H9 (cell line): ENCODE measurements around the gene GABRR3. TPM values are rescaled to one million over a fixed set of nuclear protein-coding genes. Genes with fewer than 3 reads are reported as not detected.

Experiments
- DNase-seq: peaks from one replicate; pipeline ENCODE4 v3.0.0-alpha.2; 2017
- H2AFZ ChIP-seq: one replicate; pipeline ENCODE4 v1.6.1; 2013; ENCODE audit warnings: mild to moderate bottlenecking, low read length, control low read depth, moderate library complexity
- H2AK5ac ChIP-seq: 2 replicates; pipeline ENCODE4 v1.6.1; 2013; ENCODE audit warnings: low read length, control low read depth, mixed read lengths; ENCODE audit not compliant: insufficient read length
- H2BK120ac ChIP-seq: one replicate; pipeline ENCODE4 v1.6.1; 2013; ENCODE audit warnings: low read depth, mild to moderate bottlenecking, low read length, control low read depth, inconsistent platforms; ENCODE audit not compliant: poor library complexity, severe bottlenecking
- H2BK12ac ChIP-seq: 2 replicates; pipeline ENCODE4 v1.6.1; 2013; ENCODE audit warnings: low read length, control low read depth, mixed read lengths, low read depth; ENCODE audit not compliant: insufficient read length
- H2BK15ac ChIP-seq: 2 replicates; pipeline ENCODE4 v1.6.1; 2013; ENCODE audit warnings: low read depth, low read length, control low read depth
- H2BK20ac ChIP-seq: one replicate; pipeline ENCODE4 v1.6.1; 2013; ENCODE audit warnings: low read depth, mild to moderate bottlenecking, low read length, control low read depth, inconsistent platforms; ENCODE audit not compliant: poor library complexity, severe bottlenecking
- H2BK5ac ChIP-seq: 2 replicates; pipeline ENCODE4 v1.6.1; 2013; ENCODE audit warnings: low read length, control low read depth, mixed read lengths; ENCODE audit not compliant: insufficient read length
- H3K14ac ChIP-seq: 2 replicates; pipeline ENCODE4 v1.6.1; 2013; ENCODE audit warnings: low read length, control low read depth; ENCODE audit not compliant: insufficient read depth
- H3K18ac ChIP-seq: 2 replicates; pipeline ENCODE4 v1.6.1; 2013; ENCODE audit warnings: low read depth, mild to moderate bottlenecking, mixed read lengths, low read length, control low read depth; ENCODE audit not compliant: insufficient read length
- H3K23ac ChIP-seq: 2 replicates; pipeline ENCODE4 v1.6.1; 2013; ENCODE audit warnings: low read length, control low read depth, mixed read lengths, low read depth; ENCODE audit not compliant: insufficient read length
- H3K23me2 ChIP-seq: 2 replicates; pipeline ENCODE4 v1.6.1; 2013; ENCODE audit warnings: low read depth, mild to moderate bottlenecking, mixed read lengths, low read length, control low read depth; ENCODE audit not compliant: insufficient read length, poor library complexity, severe bottlenecking
- H3K27ac ChIP-seq: 2 replicates; pipeline ENCODE4 v1.5.1; 2013; ENCODE audit warnings: low read length, control low read depth, mixed read lengths, low read depth; ENCODE audit not compliant: insufficient read length
- H3K27me3 ChIP-seq: 2 replicates; pipeline ENCODE4 v1.6.1; 2013; ENCODE audit warnings: low read length, control low read depth, inconsistent platforms; ENCODE audit not compliant: insufficient read depth
- H3K4ac ChIP-seq: 2 replicates; pipeline ENCODE4 v1.6.1; 2013; ENCODE audit warnings: low read depth, mild to moderate bottlenecking, control low read depth, inconsistent platforms, low read length, moderate library complexity
- H3K4me1 ChIP-seq: 2 replicates; pipeline ENCODE4 v1.6.1; 2013; ENCODE audit warnings: low read length, control low read depth, inconsistent platforms; ENCODE audit not compliant: insufficient read depth
- H3K4me2 ChIP-seq: 2 replicates; pipeline ENCODE4 v1.6.1; 2013; ENCODE audit warnings: low read length, control low read depth, mixed read lengths; ENCODE audit not compliant: insufficient read length, insufficient read depth
- H3K56ac ChIP-seq: 2 replicates; pipeline ENCODE4 v1.6.1; 2013; ENCODE audit warnings: low read depth, mild to moderate bottlenecking, mixed read lengths, low read length, control low read depth; ENCODE audit not compliant: insufficient read length
- H3K79me1 ChIP-seq: 2 replicates; pipeline ENCODE4 v1.6.1; 2013; ENCODE audit warnings: low read depth, mild to moderate bottlenecking, moderate library complexity, low read length, control low read depth, inconsistent platforms; ENCODE audit not compliant: insufficient read depth, poor library complexity, severe bottlenecking
- H3K79me2 ChIP-seq: 2 replicates; pipeline ENCODE4 v1.6.1; 2013; ENCODE audit warnings: low read length, control low read depth, inconsistent platforms; ENCODE audit not compliant: insufficient read depth
- H3K9ac ChIP-seq: 2 replicates; pipeline ENCODE4 v1.6.1; 2013; ENCODE audit warnings: low read length, control low read depth, mixed read lengths; ENCODE audit not compliant: insufficient read length; ENCODE audit errors: extremely low read depth
- H3K9me3 ChIP-seq: one replicate; pipeline ENCODE4 v1.6.1; 2013; ENCODE audit warnings: low read depth, low read length, inconsistent platforms; ENCODE audit not compliant: control insufficient read depth
- H3T11ph ChIP-seq: one replicate; pipeline ENCODE4 v1.6.1; 2013; ENCODE audit warnings: mild to moderate bottlenecking, low read length, control low read depth, inconsistent platforms
- H4K20me1 ChIP-seq: one replicate; pipeline ENCODE4 v1.6.1; 2013; ENCODE audit not compliant: control insufficient read depth, insufficient read length, insufficient read depth
- H4K5ac ChIP-seq: 2 replicates; pipeline ENCODE4 v1.6.1; 2013; ENCODE audit warnings: low read depth, mild to moderate bottlenecking, mixed read lengths, low read length, control low read depth; ENCODE audit not compliant: insufficient read length
- H4K8ac ChIP-seq: replicated peaks from 2 replicates; pipeline ENCODE4 v1.6.1; 2013; ENCODE audit warnings: low read length, control low read depth, mixed read lengths, low read depth; ENCODE audit not compliant: insufficient read length
- H4K91ac ChIP-seq: 2 replicates; pipeline ENCODE4 v1.6.1; 2013; ENCODE audit warnings: low read depth, mild to moderate bottlenecking, moderate library complexity, mixed read lengths, low read length, control low read depth; ENCODE audit not compliant: insufficient read length
- H3K27ac Mint-ChIP-seq, 3 experiments: 2 replicates in 2 of 3; 3 replicates in 1 of 3; pipeline ENCODE4 v1.8.0; 2020 to 2021; ENCODE audit warnings: mixed read lengths in 3 of 3, mild to moderate bottlenecking in 1 of 3, moderate library complexity in 1 of 3
- H3K27me3 Mint-ChIP-seq: 2 replicates; pipeline ENCODE4 v1.8.0; 2021; ENCODE audit warnings: low read depth, mild to moderate bottlenecking, moderate library complexity, mixed read lengths
- H3K36me3 Mint-ChIP-seq, 3 experiments: 2 replicates in 2 of 3; 3 replicates in 1 of 3; pipeline ENCODE4 v1.8.0; 2020 to 2021; ENCODE audit warnings: low read depth in 3 of 3, mixed read lengths in 3 of 3; ENCODE audit not compliant: insufficient read depth in 1 of 3
- H3K4me1 Mint-ChIP-seq, 2 experiments: 2 replicates each; pipeline ENCODE4 v1.8.0; 2020; ENCODE audit warnings: mixed read lengths in 2 of 2
- H3K4me3 Mint-ChIP-seq, 2 experiments: 2 replicates in 1 of 2; 3 replicates in 1 of 2; pipeline ENCODE4 v1.8.0; 2020 to 2021; ENCODE audit warnings: mild to moderate bottlenecking in 2 of 2, mixed read lengths in 2 of 2, moderate library complexity in 1 of 2
- H3K9me3 Mint-ChIP-seq, 2 experiments: 2 replicates in 1 of 2; 3 replicates in 1 of 2; pipeline ENCODE4 v1.8.0; 2020; ENCODE audit warnings: mild to moderate bottlenecking in 2 of 2, mixed read lengths in 2 of 2, moderate library complexity in 1 of 2
- WGBS: extraction: QIAGEN DNeasy Blood & Tissue Kit; methylation state at CpG from one replicate; pipeline ENCODE4 v1.1.7; 2013; ENCODE audit warnings: missing lambda C conversion rate, low lambda C conversion rate, mixed read lengths; ENCODE audit not compliant: insufficient read length; ENCODE audit errors: extremely low coverage; 5-methylcytosine and 5-hydroxymethylcytosine counted together
- total RNA-seq: library from RNA; stranded (reverse); gene quantifications from 2 replicates; pipeline ENCODE4 v1.2.1, GENCODE V29; 2021
- TF ChIP-seq, protein P1 (sequence below): fragments of 200-600 bp; sonication (generic); conservative IDR thresholded peaks from 3 replicates; pipeline ENCODE4 v1.8.0; 2021; ENCODE audit warnings: antibody characterized with exemption, mild to moderate bottlenecking

GABRR3 gene
- total RNA-seq, 1 experiment from 2014 or later = not detected

- no peaks in the 10 kb centered on the region for H3K23me2 ChIP-seq
Measured at GRCh38 chr3:97937205-97937604, 97.9 kb downstream of the GABRR3 start.

More at GRCh38 chr3:97937205-97937604, 97.9 kb downstream of the GABRR3 start:
- Histone ChIP-seq H3K9me3 (no peaks in the 10 kb centered on the region), H3K9ac (no peak overlapping the region), H4K20me1 (no peaks in the 10 kb centered on the region), H4K5ac (no peak overlapping the region), H2BK5ac (no peak overlapping the region), H2AK5ac (no peak overlapping the region), H2AFZ (no peak overlapping the region), H4K91ac (no peak overlapping the region), H2BK120ac (no peak overlapping the region), H4K8ac (no peak overlapping the region), H3K4me1 (no peaks in the 10 kb centered on the region), H2BK12ac (no peak overlapping the region), H3K56ac (no peak overlapping the region), H3K4ac (no peak overlapping the region), H3K27me3 (no peaks in the 10 kb centered on the region), H2BK15ac (no peak overlapping the region), H3T11ph (no peak overlapping the region), H3K18ac (no peak overlapping the region), H3K4me2 (no peak overlapping the region), H3K14ac (no peak overlapping the region), H2BK20ac (no peak overlapping the region), H3K23ac (no peak overlapping the region), H3K27ac (no peak overlapping the region), H3K79me2 (no peaks in the 10 kb centered on the region), H3K79me1 (no peaks in the 10 kb centered on the region)
- DNase-seq = no peak
- TF ChIP-seq, protein P1, sequence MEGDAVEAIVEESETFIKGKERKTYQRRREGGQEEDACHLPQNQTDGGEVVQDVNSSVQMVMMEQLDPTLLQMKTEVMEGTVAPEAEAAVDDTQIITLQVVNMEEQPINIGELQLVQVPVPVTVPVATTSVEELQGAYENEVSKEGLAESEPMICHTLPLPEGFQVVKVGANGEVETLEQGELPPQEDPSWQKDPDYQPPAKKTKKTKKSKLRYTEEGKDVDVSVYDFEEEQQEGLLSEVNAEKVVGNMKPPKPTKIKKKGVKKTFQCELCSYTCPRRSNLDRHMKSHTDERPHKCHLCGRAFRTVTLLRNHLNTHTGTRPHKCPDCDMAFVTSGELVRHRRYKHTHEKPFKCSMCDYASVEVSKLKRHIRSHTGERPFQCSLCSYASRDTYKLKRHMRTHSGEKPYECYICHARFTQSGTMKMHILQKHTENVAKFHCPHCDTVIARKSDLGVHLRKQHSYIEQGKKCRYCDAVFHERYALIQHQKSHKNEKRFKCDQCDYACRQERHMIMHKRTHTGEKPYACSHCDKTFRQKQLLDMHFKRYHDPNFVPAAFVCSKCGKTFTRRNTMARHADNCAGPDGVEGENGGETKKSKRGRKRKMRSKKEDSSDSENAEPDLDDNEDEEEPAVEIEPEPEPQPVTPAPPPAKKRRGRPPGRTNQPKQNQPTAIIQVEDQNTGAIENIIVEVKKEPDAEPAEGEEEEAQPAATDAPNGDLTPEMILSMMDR = no peak
- Mint-ChIP-seq H3K9me3 (no peaks in the 10 kb centered on the region), H3K27me3 (no peaks in the 10 kb centered on the region), H3K27ac (no peak overlapping the region), H3K4me3 (no peak overlapping the region), H3K4me1 (no peaks in the 10 kb centered on the region), H3K36me3 (peaks cover 0 to 2% (median 0%) of the 10 kb centered on the region in 3 experiments; a peak in 2 of 7 replicates)
- no CpG with 5 or more reads among the region's 2 CpGs for WGBS
